ENCODE data around the gene SIAH3. TPM values are rescaled to one million over a fixed set of nuclear protein-coding genes. Genes with fewer than 3 reads are reported as not detected.

SIAH3 gene
- total RNA-seq, 1 experiment from 2014 or later = not detected

DNA sequence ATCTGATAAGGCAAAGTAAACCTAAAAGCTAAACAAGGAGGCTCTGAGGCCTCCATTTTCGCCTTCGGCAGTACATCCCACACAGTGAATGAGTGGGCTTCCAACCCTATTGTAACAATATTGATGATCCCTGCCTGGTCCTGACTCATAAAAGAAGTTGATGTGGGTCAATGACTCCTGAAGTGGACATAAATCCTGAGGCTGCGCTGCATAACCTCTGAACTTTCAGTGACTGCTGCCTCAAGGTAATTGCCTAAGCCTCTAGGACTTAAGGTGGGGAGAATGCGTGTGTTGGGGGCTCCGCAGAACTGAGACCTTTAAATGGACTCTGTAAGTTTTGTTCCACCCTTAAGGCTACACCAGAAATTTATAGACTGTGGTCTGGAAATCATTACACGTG, 42.6 kb downstream of the SIAH3 start:
- no TSS peak for BruUV-seq (replicated peaks)
- H3K36me3 ChIP-seq (ENCODE audit: control insufficient read depth in 1 of 2, insufficient read depth in 2 of 2, low read length in 2 of 2) = no peaks in the 10 kb centered on the region
- H3K9me3 ChIP-seq (ENCODE audit: control insufficient read depth in 1 of 2, insufficient read depth in 1 of 2, low read depth in 1 of 2, low read length in 2 of 2) = no peaks in the 10 kb centered on the region
- RAD21 ChIA-PET (ENCODE audit: low non-redundant PET in 1 of 2, low total read pairs in 2 of 2, uncharacterized antibody in 2 of 2, unreplicated experiment in 2 of 2) = no interaction called here
- no peaks in the 10 kb centered on the region for H3K9me2 ChIP-seq (ENCODE audit: insufficient read depth)
- CTCF ChIA-PET = no interaction called here
- H3K4me1 ChIP-seq (ENCODE audit: control insufficient read depth in 1 of 2, insufficient read depth in 2 of 2, low read length in 2 of 2) = no peaks in the 10 kb centered on the region
- H3K27ac ChIP-seq (ENCODE audit: low read depth, low read length) = no peak overlapping the region
- no peak overlapping the region for H3K4me3 ChIP-seq (replicated peaks in 1 of 2; ENCODE audit: low read depth in 1 of 2, low read length in 2 of 2)
- no peaks in the 10 kb centered on the region for H3K79me2 ChIP-seq (ENCODE audit: insufficient read depth, low read length)
- no peak overlapping the region for H3K9ac ChIP-seq (ENCODE audit: low read length)
- no peak for TF ChIP-seq REST (IDR thresholded peaks at IDR 0.05; ENCODE audit: low read depth)
- TF ChIP-seq RAD21 (IDR thresholded peaks at IDR 0.05; ENCODE audit: low read depth) = no peak
- no peak for TF ChIP-seq EZH2 (IDR thresholded peaks at IDR 0.05)
- no peak for TF ChIP-seq EGR1 (IDR thresholded peaks at IDR 0.05; ENCODE audit: low read depth)
- no peak for TF ChIP-seq YY1 (IDR thresholded peaks at IDR 0.05; ENCODE audit: extremely low read depth, insufficient replicate concordance, low read depth, low read length)
- no peak for TF ChIP-seq SP1 (IDR thresholded peaks at IDR 0.05; ENCODE audit: low read depth)
- TF ChIP-seq POLR2A (IDR thresholded peaks at IDR 0.05; ENCODE audit: borderline replicate concordance, extremely low read depth, insufficient read depth, insufficient read length) = no peak
- no peak for TF ChIP-seq MAX (IDR thresholded peaks at IDR 0.05)
- TF ChIP-seq POLR2AphosphoS5 (IDR thresholded peaks at IDR 0.05; ENCODE audit: low read depth, low read length) = no peak
- H3K4me2 ChIP-seq (ENCODE audit: low read length) = no peak overlapping the region
- no peak overlapping the region for H2AFZ ChIP-seq (ENCODE audit: low read depth, low read length, poor library complexity, severe bottlenecking)
- DNase-seq (ENCODE audit: low read depth, low spot score) = no peak
- no peaks in the 10 kb centered on the region for H3K27me3 ChIP-seq (ENCODE audit: insufficient read depth, low read length)
- no peaks in the 10 kb centered on the region for H4K20me1 ChIP-seq (ENCODE audit: insufficient read depth)
- POLR2A ChIA-PET = no interaction called here
- intact Hi-C loops (cut with micrococcal nuclease) = no loop called here
- ATAC-seq = no peak
